Urinary bladder (tissue), 4 donors: ENCODE measurements around the gene UNC93A. TPM values are rescaled to one million over a fixed set of nuclear protein-coding genes. Genes with fewer than 3 reads are reported as not detected.
"Not testable (repeated sequence)": the region's sequence is repeated elsewhere in the genome, so short reads cannot be mapped to it uniquely, and the experiment has no call there.

Experiments used
- DNase-seq: peaks from one replicate; pipeline ENCODE4 v3.0.0-alpha.2; 2015; ENCODE audit errors: extremely low spot score
- H3K27ac ChIP-seq: one replicate; pipeline ENCODE4 v1.5.1; 2013; ENCODE audit warnings: low read depth, mild to moderate bottlenecking, moderate library complexity
- H3K36me3 ChIP-seq: one replicate; pipeline ENCODE4 v1.6.1; 2013; ENCODE audit warnings: mild to moderate bottlenecking, moderate library complexity; ENCODE audit not compliant: insufficient read depth
- H3K4me1 ChIP-seq: one replicate; pipeline ENCODE4 v1.6.1; 2013; ENCODE audit warnings: mild to moderate bottlenecking, moderate library complexity; ENCODE audit not compliant: insufficient read depth
- H3K4me3 ChIP-seq: one replicate; pipeline ENCODE4 v1.5.1; 2013; ENCODE audit warnings: low read depth, low read length
- WGBS: extraction: QIAGEN DNeasy Blood & Tissue Kit; methylation state at CpG from one replicate; pipeline ENCODE4 v1.1.7; 2013; 5-methylcytosine and 5-hydroxymethylcytosine counted together
- polyA plus RNA-seq: library from polyadenylated mRNA; stranded (reverse); fragments of 200-250 nt; gene quantifications from one replicate; pipeline ENCODE4 v1.2.3, GENCODE V29; 2013
- total RNA-seq: library from RNA; depleted of rRNA; stranded (reverse); fragments of >200 nt; gene quantifications from one replicate; pipeline ENCODE4 v1.2.3, GENCODE V29; 2014
- donor health status: healthy with polysubstance abuse.
- donor health status: healthy.

Gene UNC93A
- total RNA-seq (not detected), polyA plus RNA-seq (not detected)

DNA sequence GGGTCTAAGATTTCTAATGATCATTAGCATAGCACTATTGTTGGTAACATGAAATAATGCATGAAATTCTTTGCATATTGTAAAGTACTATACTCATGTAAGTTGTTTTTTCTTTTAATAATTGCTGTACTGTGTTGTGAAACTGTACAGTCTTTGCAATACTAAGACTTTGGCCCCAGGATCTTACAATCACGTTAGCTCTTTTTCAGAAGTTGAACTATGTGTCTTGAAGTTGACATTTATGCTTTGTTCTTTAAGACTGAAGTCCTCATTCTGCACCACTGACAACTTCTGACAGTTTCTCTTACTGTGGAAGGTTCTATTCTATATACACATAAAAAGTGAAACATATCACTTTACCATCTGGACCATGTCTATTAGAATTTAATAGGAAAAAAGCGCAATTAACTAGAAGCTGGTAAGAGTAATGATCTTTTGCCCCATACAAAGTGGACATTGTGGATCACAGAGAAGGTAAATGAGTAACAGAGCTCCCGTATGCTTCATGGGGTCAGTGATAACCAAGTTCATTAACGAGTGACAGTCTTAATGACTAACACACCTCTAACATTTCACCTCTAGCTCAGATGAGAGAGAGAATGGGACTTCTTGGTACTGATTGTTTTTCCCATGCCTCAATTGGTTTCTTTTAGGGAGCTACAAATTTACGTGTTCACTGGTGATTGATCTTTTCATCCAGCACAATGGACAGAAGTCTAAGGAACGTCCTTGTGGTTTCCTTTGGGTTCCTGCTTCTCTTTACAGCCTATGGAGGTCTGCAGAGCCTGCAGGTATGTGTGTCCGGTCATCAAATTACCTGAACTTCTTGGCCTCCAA, at the start of gene UNC93A:
Gene UNC93A, plus strand, starts transcription at position 530 of the 837 bp plus-strand sequence. Its CDS starts 175 bp downstream, at position 705.
- 71% methylated on average over 7 of the region's 7 CpGs for WGBS
- Histone ChIP-seq H3K4me3 (no peak within 1 kb of the TSS), H3K4me1 (no peaks in the 10 kb centered on the region), H3K36me3 (no peaks in the 10 kb centered on the region), H3K27ac (no peak within 1 kb of the TSS)
- DNase-seq: no peak

DNA sequence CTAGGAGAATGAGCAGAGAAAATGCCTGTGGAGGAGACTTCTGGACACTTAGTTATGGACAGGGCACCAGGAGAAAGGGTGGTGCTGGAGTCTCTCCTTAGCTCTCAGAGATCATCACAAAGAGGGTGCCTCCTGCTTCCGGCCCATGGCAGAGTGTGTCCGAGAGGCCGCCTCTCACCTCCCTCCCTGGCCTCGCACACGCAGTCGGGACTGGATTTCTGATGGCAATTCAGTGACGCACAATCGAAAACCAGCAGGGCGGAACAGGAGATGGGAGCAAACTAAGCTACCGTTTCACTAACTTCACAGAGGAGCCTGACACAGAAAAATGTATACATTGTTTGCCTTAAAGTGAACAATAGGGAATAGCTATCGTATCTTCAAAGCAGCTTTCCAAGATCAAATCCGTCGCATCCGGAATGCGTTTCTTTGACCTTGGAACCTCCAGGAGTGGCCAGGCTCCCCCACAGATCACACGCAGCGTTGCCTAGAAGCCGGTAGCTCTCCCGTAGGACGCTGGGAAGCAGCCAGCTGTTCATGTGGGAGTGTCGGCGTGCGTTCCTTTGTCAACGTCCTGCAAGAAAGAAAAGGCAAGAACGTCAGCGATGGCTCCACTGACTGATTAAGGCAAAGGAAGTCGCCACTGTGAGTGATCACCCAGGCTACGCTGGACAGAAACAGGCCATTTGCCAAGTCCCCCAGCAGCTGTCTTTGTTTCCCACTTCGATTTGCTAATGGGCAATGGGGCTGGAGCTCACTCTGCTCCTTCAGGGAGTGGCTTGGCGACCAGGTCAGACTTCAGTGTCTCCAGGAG, 49.6 kb upstream of the UNC93A start:
- H3K4me3 ChIP-seq, H3K27ac ChIP-seq, DNase-seq, H3K4me1 ChIP-seq, H3K36me3 ChIP-seq: not testable (repeated sequence)
- WGBS: 58% methylated on average over 29 of the region's 30 CpGs

DNA sequence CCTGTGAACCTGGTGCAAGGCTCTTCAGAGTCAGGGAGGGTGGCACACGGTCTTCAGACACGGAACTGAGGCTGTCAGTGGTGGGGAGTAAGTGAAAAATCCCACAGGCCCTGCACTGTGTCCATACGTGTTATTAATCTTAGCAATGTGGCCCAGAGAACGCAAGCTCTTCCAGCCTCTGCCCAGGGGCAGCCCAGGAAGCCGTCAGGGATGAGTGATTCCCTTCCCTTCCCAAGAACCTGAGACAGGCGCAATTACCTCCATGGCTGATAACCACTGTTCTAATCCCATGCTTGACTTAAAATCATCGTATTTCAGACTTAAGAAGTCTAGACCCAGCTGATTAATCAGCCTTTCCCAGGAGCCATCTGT, 49.0 kb upstream of the UNC93A start:
- not testable (repeated sequence) for H3K36me3 ChIP-seq, DNase-seq, H3K27ac ChIP-seq, H3K4me3 ChIP-seq, H3K4me1 ChIP-seq
- WGBS: 95% methylated on average over 2 of the region's 7 CpGs

GRCh38 chr6:167242511-167243051, 48.5 kb upstream of the UNC93A start:
- not testable (repeated sequence) for H3K4me1 ChIP-seq, H3K27ac ChIP-seq, H3K36me3 ChIP-seq, H3K4me3 ChIP-seq, DNase-seq
- WGBS: 92% methylated on average over 6 of the region's 6 CpGs

DNA sequence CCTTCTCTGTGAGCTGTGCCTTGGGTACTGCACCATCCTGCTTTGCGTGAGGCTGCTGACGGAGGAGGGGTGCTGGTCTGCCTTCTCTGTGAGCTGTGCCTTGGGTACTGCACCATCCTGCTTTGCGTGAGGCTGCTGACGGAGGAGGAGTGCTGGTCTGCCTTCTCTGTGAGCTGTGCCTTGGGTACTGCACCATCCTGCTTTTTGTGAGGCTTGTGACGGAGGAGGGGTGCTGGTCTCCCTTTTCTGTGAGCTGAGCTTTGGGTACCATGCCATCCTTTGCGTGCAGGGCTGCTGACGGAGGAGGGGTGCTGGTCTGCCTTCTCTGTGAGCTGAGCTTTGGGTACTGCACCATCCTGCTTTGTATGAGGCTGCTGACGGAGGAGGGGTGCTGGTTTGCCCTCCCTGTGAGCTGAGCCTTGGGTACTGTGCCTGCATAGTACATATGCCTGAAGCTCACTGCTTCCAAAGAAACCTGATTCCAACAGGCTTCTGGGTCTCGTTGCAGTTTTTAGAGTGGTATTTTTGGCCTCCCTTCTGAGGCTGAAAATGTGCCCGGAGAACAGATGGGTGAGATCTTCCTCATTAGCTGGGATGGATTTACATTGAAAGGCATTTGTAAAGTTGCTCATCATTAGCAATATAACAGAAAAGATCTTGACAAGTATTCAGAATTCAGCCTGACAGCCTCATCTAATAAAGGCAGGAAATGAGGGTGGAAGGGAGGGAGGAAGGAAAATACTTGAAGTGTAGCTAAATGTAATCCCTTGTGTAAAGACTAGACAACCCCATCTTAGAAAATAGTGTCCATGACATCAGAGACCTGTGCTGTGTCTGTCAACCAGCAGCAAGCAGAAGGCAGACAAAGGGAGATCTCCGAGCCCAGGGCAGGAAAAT, 46.8 kb upstream of the UNC93A start:
- DNase-seq: no peak
- 58% methylated on average over 11 of the region's 11 CpGs for WGBS
- Histone ChIP-seq H3K4me1 (no peaks in the 10 kb centered on the region), H3K36me3 (no peaks in the 10 kb centered on the region), H3K27ac (no peak overlapping the region), H3K4me3 (no peak overlapping the region)

DNA sequence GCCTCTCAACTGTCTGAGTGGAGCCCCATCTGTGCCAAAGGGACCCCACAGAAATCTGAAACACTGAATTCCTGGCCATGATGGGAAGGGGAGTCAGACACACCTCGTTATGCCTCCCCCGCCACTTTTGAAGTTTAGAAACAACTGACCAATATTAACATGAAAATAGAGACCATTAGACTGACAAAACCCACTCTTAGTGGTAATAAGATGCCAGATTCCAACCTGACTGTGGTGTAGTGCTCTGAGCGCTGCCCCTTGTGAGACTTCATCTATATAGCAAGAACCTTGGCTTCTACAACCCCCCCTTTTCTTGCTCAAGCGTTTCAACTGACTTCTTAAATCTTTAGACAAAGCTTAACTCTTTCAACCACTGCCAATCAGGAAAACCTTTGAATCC, 46.1 kb upstream of the UNC93A start:
- Histone ChIP-seq H3K4me1 (no peaks in the 10 kb centered on the region), H3K36me3 (no peaks in the 10 kb centered on the region), H3K4me3 (no peak overlapping the region), H3K27ac (no peak overlapping the region)
- 55% methylated on average over 4 of the region's 4 CpGs for WGBS
- no peak for DNase-seq

GRCh38 chr6:167245591-167245990, 45.5 kb upstream of the UNC93A start:
- WGBS: 80% methylated on average over 3 of the region's 3 CpGs
- Histone ChIP-seq H3K4me3 (no peak overlapping the region), H3K36me3 (no peaks in the 10 kb centered on the region), H3K27ac (no peak overlapping the region), H3K4me1 (no peaks in the 10 kb centered on the region)
- no peak for DNase-seq

GRCh38 chr6:167247814-167248595, 43.1 kb upstream of the UNC93A start:
- H3K36me3 ChIP-seq: no peaks in the 10 kb centered on the region
- H3K27ac ChIP-seq: no peak overlapping the region
- H3K4me1 ChIP-seq: no peaks in the 10 kb centered on the region
- no peak for DNase-seq
- no peak overlapping the region for H3K4me3 ChIP-seq
- WGBS: 71% methylated on average over 23 of the region's 24 CpGs

- DNase-seq, H3K4me3 ChIP-seq, H3K36me3 ChIP-seq, H3K4me1 ChIP-seq, H3K27ac ChIP-seq: not testable (repeated sequence)
- 78% methylated on average over 14 of the region's 14 CpGs for WGBS
Measured at GRCh38 chr6:167248878-167249455, 42.1 kb upstream of the UNC93A start.

DNA sequence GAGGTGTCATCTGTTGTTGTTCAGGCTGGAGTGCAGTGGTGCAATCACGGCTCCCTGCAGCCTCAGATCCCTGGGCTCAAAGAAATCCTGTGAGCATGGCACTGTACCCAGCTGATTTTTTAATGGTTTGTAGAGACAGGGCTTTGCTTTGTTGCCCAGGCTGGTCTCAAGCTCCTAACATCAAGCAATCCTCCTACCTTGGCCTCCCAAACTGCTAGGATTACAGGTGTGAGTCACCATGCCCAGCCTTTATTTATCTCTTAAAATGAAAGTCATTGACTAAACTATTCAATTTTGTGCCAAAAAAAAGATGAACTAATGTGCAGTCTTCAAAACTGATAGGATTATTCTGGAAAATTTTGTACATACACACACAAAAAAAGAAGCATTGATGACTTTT, 38.8 kb upstream of the UNC93A start:
- H3K4me3 ChIP-seq: no peak overlapping the region
- no peaks in the 10 kb centered on the region for H3K4me1 ChIP-seq
- H3K36me3 ChIP-seq: no peaks in the 10 kb centered on the region
- H3K27ac ChIP-seq: no peak overlapping the region
- DNase-seq: no peak
- 97% methylated on average over 1 of the region's 1 CpG for WGBS

- Histone ChIP-seq H3K36me3 (no peaks in the 10 kb centered on the region), H3K4me3 (no peak overlapping the region), H3K27ac (no peak overlapping the region), H3K4me1 (no peaks in the 10 kb centered on the region)
- 90% methylated on average over 11 of the region's 11 CpGs for WGBS
- no peak for DNase-seq
Measured at GRCh38 chr6:167255918-167256553, 35.1 kb upstream of the UNC93A start.

DNA sequence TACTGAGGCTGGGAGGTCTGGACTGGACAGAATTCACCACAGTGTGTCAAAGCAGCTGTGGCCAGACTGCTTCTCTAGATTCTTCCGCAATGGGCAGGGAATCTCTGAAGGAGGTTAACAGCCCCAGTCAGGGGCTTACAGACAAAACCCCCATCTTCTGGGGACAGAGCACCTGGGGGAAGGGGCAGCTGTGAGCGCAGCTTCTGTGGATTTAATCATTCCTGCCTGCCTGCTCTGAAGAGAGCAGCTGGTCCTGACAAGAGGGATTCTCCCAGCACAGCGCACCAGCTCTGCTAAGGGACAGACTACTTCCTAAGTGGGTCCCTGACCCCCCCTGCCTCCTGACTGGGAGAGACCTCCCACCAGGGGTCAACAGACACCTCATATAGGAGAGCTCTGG, 32.5 kb upstream of the UNC93A start:
- no peak for DNase-seq
- no peak overlapping the region for H3K27ac ChIP-seq
- H3K4me3 ChIP-seq: no peak overlapping the region
- H3K36me3 ChIP-seq: no peaks in the 10 kb centered on the region
- WGBS: 85% methylated on average over 3 of the region's 3 CpGs
- no peaks in the 10 kb centered on the region for H3K4me1 ChIP-seq
